M059J (cell line): ENCODE measurements around the gene GMNN. TPM values are rescaled to one million over a fixed set of nuclear protein-coding genes. Genes with fewer than 3 reads are reported as not detected.
"Not testable (repeated sequence)": the region's sequence is repeated elsewhere in the genome, so short reads cannot be mapped to it uniquely, and the experiment has no call there.

Source experiments
- DNase-seq: peaks from one replicate; pipeline ENCODE4 v3.0.0-alpha.2; 2012; ENCODE audit warnings: low read depth
- total RNA-seq: library from RNA; depleted of rRNA; stranded (reverse); fragments of >200 nt; shearing (Covaris generic); gene quantifications from 2 replicates; pipeline ENCODE4 v1.2.3, GENCODE V29; 2014

GMNN gene
- total RNA-seq, 1 experiment from 2014 or later, result 133 TPM

GRCh38 chr6:24761851-24762250 is 12.9 kb upstream of the GMNN start:
- no peak for DNase-seq

- no peak for DNase-seq
Measured at GRCh38 chr6:24763578-24763977, 11.2 kb upstream of the GMNN start.

- not testable (repeated sequence) for DNase-seq
Measured at GRCh38 chr6:24764833-24765828, 9.6 kb upstream of the GMNN start.

- DNase-seq, result not testable (repeated sequence)
Measured at GRCh38 chr6:24765968-24766367, 8.8 kb upstream of the GMNN start.

GRCh38 chr6:24766680-24767462 is 7.9 kb upstream of the GMNN start:
- peak; percentile 67 for DNase-seq

- peak; percentile 73 for DNase-seq
Measured at GRCh38 chr6:24768361-24768760, 6.4 kb upstream of the GMNN start.

- peak; percentile 75 for DNase-seq
Measured at GRCh38 chr6:24775520-24776058, 852 bp downstream of the GMNN start.

- no peak for DNase-seq
Measured at GRCh38 chr6:24777227-24777626, 2.5 kb downstream of the GMNN start.

GRCh38 chr6:24778121-24778520 is 3.4 kb downstream of the GMNN start:
- DNase-seq, result no peak

GRCh38 chr6:24778878-24779277 is 4.1 kb downstream of the GMNN start:
- DNase-seq, result no peak

GRCh38 chr6:24779416-24780016 is 4.8 kb downstream of the GMNN start:
- no peak for DNase-seq

GRCh38 chr6:24780206-24780605 is 5.5 kb downstream of the GMNN start:
- no peak for DNase-seq

- DNase-seq, result no peak
Measured at GRCh38 chr6:24788031-24788665, 13.4 kb downstream of the GMNN start.

- DNase-seq, result no peak
Measured at GRCh38 chr6:24795106-24795505, 20.4 kb downstream of the GMNN start.

- DNase-seq, result peak; percentile 64
Measured at GRCh38 chr6:24796616-24797290, 22.0 kb downstream of the GMNN start.

- no peak for DNase-seq
Measured at GRCh38 chr6:24797596-24798216, 23.0 kb downstream of the GMNN start.

GRCh38 chr6:24798740-24799540 is 24.2 kb downstream of the GMNN start, which contains the start of gene ARMH2:
Gene ARMH2, minus strand, starts transcription at chr6:24798917. Its CDS starts 60 bp downstream, at chr6:24798857.
- DNase-seq, result no peak

GRCh38 chr6:24799541-24799915 is 24.8 kb downstream of the GMNN start:
- peak; percentile 50 for DNase-seq

- peak; percentile 60 for DNase-seq
Measured at GRCh38 chr6:24802271-24803059, 27.7 kb downstream of the GMNN start.
